DMS53 treated with DMSO at 0.1 percent for 48 hours (cell line): ENCODE results near the gene EIF5B.
"Not testable (repeated sequence)": the region's sequence is repeated elsewhere in the genome, so short reads cannot be mapped to it uniquely, and the experiment has no call there.

Source experiments
- DNase-seq: peaks from one replicate; lab custom pipeline; 2025; ENCODE audit not compliant: unreplicated experiment; lab: John Stamatoyannopoulos, UW

EIF5B gene, protein sequence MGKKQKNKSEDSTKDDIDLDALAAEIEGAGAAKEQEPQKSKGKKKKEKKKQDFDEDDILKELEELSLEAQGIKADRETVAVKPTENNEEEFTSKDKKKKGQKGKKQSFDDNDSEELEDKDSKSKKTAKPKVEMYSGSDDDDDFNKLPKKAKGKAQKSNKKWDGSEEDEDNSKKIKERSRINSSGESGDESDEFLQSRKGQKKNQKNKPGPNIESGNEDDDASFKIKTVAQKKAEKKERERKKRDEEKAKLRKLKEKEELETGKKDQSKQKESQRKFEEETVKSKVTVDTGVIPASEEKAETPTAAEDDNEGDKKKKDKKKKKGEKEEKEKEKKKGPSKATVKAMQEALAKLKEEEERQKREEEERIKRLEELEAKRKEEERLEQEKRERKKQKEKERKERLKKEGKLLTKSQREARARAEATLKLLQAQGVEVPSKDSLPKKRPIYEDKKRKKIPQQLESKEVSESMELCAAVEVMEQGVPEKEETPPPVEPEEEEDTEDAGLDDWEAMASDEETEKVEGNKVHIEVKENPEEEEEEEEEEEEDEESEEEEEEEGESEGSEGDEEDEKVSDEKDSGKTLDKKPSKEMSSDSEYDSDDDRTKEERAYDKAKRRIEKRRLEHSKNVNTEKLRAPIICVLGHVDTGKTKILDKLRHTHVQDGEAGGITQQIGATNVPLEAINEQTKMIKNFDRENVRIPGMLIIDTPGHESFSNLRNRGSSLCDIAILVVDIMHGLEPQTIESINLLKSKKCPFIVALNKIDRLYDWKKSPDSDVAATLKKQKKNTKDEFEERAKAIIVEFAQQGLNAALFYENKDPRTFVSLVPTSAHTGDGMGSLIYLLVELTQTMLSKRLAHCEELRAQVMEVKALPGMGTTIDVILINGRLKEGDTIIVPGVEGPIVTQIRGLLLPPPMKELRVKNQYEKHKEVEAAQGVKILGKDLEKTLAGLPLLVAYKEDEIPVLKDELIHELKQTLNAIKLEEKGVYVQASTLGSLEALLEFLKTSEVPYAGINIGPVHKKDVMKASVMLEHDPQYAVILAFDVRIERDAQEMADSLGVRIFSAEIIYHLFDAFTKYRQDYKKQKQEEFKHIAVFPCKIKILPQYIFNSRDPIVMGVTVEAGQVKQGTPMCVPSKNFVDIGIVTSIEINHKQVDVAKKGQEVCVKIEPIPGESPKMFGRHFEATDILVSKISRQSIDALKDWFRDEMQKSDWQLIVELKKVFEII

DNA sequence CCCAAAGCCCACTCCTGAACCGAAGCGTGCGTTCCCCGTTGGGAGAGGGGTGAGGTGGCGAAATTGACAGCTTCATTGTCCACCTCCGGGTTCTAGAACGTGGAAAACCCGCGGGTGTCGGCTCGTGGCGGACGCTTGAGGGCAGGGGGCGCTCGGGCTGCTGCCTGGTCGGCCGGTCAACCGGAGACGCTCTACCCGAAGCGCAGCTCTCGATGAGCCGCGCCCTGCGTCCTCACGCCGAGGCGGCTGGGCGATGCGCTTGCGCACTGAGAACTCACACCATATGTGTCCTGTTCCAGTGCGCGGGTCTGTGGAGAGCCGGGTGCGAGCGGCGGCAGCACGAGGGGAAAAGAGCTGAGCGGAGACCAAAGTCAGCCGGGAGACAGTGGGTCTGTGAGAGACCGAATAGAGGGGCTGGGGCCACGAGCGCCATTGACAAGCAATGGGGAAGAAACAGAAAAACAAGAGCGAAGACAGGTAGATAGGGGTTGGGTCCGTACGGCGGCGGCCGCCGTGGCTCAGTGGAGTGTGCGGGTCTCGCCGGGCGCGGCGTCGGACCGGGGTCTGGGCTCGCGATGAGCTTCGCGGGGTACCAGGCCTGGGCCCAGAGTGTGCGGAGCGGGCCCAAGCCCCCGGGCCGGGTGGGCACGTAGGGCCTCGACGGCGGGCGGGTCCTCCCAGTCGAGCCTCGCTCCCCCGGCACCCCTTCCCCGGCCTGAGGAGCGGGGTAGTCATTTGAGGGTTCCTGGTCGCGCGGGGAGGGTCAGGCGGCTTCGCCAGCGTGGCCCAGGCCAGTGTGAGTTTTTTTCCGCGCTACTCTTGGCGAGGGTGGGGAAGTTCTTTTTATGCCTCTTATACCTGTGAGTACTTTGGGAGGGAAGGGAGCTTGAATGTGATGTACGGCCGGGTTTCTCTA, at the start of gene EIF5B:
Gene EIF5B, plus strand, starts transcription at position 277 of the 916 bp plus-strand sequence. Its CDS starts 166 bp downstream, at position 443.
- DNase-seq: peak; percentile 100

DNA sequence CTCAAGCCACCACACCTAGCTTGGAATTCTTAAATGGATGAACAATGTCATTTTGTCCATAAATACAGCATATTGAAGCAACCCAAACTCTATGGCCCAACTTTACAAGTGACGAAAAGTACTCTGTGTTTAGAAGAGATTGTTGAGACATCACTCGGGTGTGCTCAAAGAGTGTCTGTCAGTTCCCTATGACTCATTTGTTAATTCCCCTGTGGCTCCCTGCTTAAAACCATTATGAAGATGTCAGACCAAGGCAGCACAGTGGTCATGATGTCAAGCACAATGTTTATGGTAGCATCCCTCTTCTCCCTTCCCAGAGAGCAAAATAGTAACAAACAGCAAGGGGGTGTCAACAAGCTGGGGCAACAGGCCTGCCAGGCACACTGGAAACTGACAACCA, 39.2 kb upstream of the EIF5B start:
- no peak for DNase-seq

DNA sequence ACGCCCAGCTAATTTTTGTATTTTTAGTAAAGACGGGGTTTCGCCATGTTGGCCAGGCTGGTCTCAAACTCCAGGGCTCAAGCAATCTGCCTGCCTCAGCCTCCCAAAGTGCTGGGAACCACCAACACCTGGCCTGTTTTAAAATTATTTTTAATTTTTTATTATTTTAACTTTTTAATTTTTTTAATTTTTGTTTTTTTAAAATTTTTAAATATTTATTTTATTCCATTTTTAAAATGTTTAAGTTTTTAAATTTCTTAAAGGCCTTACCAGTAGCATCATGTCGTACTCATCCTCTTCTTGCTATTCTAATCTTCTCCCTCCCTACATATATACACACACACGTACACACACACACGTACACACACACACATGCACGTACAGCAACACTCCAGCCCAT, 37.6 kb upstream of the EIF5B start:
- no peak for DNase-seq

DNA sequence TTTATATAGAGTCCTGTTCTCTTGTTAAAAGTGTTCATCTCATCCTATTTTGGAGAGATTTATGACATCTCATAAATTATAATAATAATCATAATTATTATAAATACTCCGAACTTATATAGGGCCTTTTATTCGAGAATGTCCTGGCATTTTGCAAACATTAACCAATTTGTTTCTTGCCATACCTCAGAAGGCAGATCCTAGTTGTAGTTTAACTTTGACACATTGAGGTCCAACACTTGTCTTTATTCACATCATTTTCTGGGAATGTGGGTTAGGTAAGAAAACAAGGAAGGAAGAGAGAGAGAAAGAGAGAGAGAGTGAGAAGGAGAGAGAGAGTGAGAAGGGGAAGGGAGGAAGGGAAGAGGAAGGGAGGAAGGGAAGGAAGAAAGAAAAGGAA, 36.1 kb upstream of the EIF5B start, which contains the start of gene LYG1:
Gene LYG1, minus strand, starts transcription at position 101 of the 400 bp plus-strand sequence. CDS start 5,527 bp downstream, outside the sequence.
- DNase-seq: not testable (repeated sequence)

DNA sequence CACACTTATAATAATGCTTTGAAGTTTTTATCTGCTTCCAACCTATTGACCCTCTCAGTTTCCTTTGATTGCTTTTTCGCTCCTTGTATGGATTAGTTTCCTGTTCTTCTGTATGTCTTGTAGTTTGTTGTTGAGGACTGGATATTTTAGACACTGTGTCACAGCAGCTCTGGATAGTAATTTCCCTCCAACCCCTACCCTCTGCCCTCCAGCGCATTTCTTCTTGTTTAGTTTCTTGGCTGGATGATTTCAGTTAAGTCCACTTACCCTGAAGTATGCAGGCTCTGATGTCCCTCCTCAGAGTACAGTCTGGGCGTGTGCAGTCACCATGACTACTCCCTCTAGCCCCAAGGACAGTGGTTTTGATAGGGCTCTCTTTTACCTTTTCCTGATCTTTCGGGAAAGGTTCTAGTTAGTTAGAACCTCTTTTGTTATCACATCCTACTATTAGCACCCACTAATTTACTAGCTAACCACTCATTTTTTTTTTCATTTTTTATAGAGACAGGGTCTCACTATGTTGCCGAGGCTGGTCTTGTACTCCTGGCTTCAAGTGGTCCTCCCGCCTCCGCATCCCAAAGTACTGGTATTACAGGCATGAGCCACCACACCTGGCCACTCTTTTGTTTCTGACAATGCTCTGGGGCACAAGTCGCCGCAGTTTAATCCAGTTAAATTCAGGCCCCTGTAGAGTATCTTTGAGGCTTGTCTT, 19.9 kb upstream of the EIF5B start:
- DNase-seq: no peak

DNA sequence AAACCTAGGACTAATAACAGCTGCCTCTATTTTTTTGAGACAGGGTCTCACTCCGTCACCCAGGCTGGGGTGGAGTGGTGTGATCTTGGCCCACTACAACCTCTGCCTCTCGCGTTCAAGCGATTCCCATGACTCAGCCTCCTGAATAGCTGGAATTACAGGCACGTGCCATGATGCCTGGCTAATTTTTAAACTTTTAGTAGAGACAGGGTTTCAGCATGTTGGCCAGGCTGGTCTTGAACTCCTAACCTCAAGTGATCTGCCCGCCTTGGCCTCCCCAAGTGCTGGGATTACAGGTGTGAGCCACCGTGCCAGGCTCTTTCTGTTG, 19.4 kb upstream of the EIF5B start:
- not testable (repeated sequence) for DNase-seq

DNA sequence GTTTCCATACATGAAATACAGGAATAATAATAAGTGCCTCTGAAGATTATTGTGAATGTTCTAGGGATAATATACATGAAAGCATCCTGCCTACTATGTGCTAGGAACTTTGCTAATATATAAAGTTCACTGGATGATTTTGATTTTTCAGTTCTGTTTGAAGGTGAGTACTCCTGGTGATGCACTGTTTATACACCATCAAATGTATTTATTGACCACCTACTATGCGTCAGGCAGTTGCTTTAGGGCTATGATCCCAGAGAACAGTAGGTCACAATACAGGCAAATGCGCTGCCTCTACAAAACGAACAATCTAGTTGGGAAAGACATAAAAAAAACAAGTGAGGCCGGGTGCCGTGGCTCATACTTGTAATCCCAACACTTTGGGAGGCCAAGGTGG, 11.8 kb upstream of the EIF5B start:
- no peak for DNase-seq

DNA sequence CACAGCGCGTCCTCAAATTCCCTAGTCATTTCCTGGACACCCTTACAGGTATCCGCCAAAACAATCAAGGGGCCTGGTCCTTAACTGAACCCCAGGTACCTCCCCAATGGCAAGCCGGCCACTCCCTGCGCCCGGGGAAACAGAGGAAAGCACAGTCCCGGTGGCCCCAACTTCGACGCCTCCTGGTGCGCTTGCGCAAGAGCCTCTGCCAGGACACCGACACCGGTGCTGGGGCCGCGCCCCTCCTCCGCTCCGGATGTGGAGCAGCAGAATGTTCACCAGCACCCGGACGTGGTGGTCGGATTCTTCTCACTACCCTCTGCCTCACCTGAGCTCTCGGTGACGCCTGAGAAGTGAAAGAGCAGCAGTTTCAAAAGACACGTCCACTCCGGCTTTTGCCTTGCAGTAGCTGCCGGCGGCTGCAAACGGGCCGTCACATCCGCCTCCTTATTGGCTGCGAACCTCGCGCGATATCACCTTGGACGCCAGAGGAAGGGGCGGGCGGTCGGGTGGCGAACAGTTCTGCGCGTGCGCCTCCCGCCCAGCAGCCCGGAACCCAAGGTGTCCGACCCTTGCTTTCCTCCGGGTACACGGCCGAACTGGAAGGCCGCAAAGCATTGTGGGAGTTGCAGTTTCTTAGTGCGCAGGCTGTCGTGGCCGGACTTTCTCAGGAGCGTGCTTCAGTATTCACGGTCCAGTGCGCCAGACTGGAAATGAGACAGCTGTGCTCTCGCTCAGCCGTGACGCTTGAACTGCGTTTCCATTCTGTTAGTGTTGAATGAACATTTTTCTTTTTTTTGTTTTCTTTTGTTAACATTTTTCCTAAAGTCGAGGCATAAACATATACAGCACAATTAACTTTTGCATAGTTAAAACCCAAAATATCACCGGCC, 1.0 kb upstream of the EIF5B start, which contains the start of gene TXNDC9:
Gene TXNDC9, minus strand, starts transcription at position 423 of the 893 bp plus-strand sequence. CDS start 3,123 bp downstream, outside the sequence.
- DNase-seq: peak; percentile 100

DNA sequence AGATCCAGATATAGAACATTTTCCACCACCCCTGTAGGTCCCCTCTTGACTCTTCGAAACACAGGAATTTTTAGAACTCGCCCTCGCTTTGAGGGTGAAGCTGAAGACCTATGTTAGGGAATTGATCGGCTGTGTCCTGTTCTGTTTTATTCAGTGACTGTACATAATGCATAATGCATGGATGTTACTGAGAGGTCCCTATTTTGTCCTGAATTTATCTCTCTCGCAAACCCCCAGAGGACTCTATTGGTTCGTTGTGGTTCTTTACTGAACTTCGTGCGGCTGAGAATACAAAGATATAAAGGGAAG, 431 bp upstream of the EIF5B start:
- DNase-seq: peak; percentile 97

DNA sequence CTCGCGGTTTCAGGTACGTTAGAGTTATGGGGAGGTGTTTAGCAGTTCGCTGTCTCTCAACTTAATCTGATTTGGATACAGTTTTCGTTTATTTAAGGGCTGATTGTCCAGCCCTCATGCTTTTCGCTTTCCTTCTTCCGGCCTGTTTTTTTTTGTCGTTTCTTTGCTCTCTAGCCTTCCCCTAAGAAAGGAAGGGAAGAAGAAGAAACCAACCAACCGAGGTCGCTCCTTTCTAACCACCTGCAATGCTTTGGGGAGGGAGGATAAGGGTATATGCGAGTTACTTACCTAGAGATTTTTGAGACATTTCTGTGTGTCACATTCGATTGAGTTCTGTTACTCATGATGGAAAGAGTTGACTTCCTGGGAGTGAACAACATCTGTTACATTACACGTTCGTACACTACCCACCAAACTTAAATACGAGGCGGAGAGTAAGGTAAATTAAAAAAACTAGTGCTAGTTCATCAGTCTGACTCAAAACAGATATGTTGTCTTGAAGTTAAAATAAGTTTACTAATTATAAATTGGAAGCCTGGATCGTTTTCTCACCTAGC, 918 bp downstream of the EIF5B start:
- peak; percentile 67 for DNase-seq

DNA sequence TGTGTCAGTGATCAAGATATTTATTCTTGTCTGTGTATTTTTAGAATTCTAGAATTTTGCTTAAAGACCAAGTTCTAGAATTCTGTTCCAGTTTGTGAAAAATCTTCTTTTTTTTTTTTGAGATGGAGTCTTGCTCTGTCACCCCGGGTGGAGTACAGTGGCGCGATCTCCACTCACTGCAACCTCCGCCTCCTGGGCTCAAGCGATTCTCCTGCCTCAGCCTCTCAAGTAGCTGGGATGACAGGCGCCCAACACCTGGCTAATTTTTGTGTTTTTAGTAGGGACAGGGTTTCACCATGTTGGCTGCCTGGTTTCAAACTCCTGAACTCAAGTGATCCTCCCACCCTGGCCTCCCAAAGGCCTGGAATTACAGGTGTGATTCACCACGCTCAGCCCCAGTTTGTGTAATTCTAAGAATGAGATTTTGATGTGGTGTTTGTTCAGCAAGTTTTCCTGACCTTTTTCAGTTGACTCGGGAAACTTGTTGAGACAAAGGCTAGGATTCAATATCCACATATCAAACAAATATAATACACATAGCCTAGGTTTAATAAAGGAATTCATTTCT, 3.6 kb downstream of the EIF5B start:
- DNase-seq: no peak

DNA sequence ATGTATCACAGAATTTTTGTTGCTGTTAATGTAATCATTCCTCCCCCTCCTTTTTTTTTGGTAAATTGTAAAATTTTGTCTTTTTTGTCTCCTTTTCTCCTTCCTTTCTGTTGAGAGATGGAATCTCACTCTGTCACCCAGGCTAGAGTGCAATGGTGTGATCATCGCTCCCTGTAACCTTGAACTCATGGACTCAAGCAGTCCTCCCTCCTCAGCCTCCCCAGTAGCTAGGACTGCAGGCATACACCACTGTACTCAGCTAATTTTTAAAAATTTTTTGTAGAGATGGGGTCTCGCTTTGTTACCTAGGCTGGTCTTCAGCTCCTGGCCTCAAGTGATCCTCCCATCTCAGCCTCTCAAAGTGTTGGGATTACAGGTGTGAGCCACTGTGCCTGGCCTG, 5.3 kb downstream of the EIF5B start:
- no peak for DNase-seq

DNA sequence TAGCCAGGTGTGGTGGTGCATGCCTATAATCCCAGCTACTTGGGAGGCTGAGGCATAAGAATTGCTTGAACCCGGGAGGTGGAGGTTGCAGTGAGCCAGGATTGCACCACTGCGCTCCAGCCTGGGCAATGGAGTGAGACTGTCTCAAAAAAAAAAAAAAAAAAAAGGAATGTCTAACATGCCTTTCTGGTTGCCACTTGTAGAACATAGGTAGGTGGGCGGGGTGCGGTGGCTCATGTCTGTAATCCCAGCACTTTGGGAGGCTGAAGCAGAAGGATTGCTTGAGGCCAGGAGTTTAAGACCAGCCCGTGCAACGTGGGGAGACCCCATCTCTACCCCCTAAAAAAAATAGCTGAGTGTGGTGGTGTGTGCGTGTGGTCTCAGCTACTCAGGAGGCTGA, 8.3 kb downstream of the EIF5B start:
- DNase-seq: not testable (repeated sequence)

DNA sequence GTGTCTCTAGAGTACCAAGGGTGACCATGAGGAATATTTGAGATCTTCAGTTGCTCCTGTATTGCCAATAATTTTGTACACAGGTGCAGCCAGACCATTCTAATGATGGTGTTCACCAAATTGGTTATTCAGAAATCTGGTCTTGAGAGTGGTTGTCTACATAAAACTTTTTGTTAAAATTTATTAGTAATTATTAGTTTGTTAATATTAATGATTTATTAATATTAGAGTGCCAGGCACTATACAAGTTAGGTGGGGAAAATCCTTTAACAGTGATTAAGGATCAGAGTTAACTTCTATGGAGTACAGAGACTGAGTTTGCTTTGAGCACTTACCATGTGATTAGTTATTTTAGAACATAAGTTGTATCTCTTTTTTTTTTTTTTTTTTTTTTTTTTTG, 9.0 kb downstream of the EIF5B start:
- DNase-seq: no peak

DNA sequence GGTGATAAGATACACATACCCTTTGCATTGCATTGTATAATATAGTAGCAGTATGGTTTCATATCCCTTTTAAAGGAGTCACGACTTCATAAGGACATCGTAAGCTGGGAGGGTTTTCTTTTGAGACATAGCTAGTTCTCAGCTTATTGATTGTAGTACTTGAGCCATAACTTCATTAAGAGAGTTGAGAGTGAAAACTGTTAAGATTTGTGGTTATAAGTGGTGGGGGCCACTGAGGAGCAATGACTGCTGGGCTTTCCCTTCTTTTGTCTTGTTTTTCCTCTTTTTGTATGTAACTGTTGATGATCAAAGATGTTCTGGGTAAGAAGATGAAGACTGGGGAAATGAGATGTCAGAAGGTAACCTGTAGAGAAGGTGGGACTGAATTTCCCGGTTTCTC, 11.0 kb downstream of the EIF5B start:
- no peak for DNase-seq

DNA sequence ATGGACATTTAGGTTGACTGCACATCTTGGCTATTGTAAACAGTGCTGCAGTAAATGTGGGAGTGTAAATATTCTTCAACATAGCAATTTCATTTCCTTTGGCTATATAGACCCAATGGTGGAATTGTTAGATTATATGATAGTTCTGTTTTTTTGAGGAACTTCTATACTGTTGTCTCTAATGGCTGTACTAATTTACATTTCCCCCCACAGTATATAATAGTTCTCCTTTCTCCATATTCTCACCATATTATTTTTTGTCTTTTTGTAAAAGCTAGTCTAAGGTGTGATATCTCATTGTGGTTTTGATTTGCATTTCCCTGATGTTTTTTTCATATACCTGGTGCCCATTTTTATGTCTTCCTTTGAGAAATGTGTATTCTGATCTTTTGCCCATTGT, 13.0 kb downstream of the EIF5B start:
- DNase-seq: no peak

DNA sequence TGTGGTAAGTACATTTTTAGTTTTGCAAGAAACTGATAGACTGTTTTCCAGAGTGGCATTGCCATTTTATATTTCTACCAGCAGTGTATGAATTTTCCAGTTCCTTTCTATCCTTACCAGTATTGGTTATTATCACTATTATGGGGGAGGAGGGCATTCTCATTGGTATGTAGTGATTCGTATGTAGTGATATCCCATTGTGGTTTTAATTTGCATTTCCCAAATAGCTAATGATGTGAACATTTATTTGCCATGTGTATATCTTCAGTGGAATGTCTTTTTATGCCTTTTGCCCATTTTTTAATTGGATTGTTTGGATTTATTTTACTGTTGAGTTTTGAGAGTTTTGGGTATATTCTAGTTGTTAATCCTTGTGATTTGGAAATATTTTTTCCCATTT, 16.9 kb downstream of the EIF5B start:
- DNase-seq: no peak

DNA sequence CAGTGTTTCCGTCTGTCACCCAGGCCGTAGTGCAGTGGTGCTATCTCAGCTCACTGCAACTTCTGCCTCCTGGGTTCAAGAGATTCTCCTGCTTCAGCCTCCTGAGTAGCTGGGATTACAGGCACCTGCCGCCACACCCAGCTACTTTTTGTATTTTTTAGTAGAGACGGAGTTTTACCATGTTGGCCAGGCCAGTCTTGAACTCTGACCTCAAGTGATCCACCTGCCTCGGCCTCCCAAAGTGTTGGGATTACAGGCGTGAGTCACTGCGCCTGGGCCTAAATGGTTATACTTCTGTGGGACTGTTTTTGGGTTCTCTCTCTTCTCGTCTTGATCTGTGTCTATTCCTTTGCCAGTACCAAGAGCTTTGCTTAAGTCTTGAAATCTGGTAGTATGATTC, 17.6 kb downstream of the EIF5B start:
- DNase-seq: not testable (repeated sequence)
